Measurements from ENCODE around the gene HIVEP3.

Gene HIVEP3

GRCh38 chr1:41621256-41621655 is 297.5 kb downstream of the HIVEP3 start:
- no peak for DNase-seq

GRCh38 chr1:41620365-41621169 is 298.2 kb downstream of the HIVEP3 start:
- DNase-seq: no peak

GRCh38 chr1:41619511-41620364 is 299.0 kb downstream of the HIVEP3 start:
- peak; percentile 38 for DNase-seq

GRCh38 chr1:41618871-41619270 is 299.9 kb downstream of the HIVEP3 start:
- DNase-seq: no peak

GRCh38 chr1:41618066-41618825 is 300.5 kb downstream of the HIVEP3 start:
- no peak for DNase-seq

- DNase-seq: no peak
Measured at GRCh38 chr1:41617336-41617735, 301.4 kb downstream of the HIVEP3 start.

- no peak for DNase-seq
Measured at GRCh38 chr1:41616563-41616962, 302.2 kb downstream of the HIVEP3 start.

- no peak for DNase-seq
Measured at GRCh38 chr1:41615981-41616380, 302.7 kb downstream of the HIVEP3 start.

- DNase-seq: no peak
Measured at GRCh38 chr1:41615316-41615715, 303.4 kb downstream of the HIVEP3 start.

- DNase-seq: no peak
Measured at GRCh38 chr1:41614818-41615217, 303.9 kb downstream of the HIVEP3 start.

GRCh38 chr1:41613689-41614574 is 304.8 kb downstream of the HIVEP3 start:
- no peak for DNase-seq

- DNase-seq: no peak
Measured at GRCh38 chr1:41612953-41613352, 305.8 kb downstream of the HIVEP3 start.

GRCh38 chr1:41611932-41612450 is 306.7 kb downstream of the HIVEP3 start:
- DNase-seq: no peak

- no peak for DNase-seq
Measured at GRCh38 chr1:41611068-41611931, 307.4 kb downstream of the HIVEP3 start.

- no peak for DNase-seq
Measured at GRCh38 chr1:41610361-41610760, 308.4 kb downstream of the HIVEP3 start.

- no peak for DNase-seq
Measured at GRCh38 chr1:41609166-41609883, 309.4 kb downstream of the HIVEP3 start.

- DNase-seq: no peak
Measured at GRCh38 chr1:41608211-41608610, 310.5 kb downstream of the HIVEP3 start.

- DNase-seq: no peak
Measured at GRCh38 chr1:41607808-41608207, 310.9 kb downstream of the HIVEP3 start.

GRCh38 chr1:41599912-41600311 is 318.8 kb downstream of the HIVEP3 start:
- peak; percentile 52 for DNase-seq

- no peak for DNase-seq
Measured at GRCh38 chr1:41598325-41598724, 320.4 kb downstream of the HIVEP3 start.

All from RPMI8226 (cell line).